Measurements from ENCODE around the gene ADAMTS13.

The ADAMTS13 gene

DNA sequence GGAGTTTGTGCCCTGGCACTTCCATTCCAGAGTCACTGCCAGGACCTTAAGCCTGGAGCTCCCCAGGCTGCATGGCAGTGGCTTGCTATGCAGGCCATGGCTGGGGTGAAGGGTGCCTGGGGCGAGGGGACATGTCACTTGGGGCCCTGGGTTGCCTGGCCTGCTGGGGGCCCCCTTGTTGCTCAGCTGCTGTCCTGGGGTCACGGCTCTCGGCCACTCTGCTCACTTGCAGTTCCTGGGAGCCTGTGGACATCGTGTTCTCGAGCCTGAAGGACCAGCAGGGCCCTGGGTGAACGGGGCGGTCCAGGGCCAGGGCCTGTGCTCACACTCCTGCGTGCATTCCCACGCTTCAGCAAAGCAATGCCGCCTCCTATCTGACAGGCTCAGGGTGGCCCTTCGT is 71.3 kb downstream of the ADAMTS13 start:
- no peak for DNase-seq

- DNase-seq = no peak
These were observed 71.8 kb downstream of the ADAMTS13 start for GRCh38 chr9:133493845-133494540.

GRCh38 chr9:133494636-133495326 is 72.6 kb downstream of the ADAMTS13 start:
- DNase-seq = no peak

DNA sequence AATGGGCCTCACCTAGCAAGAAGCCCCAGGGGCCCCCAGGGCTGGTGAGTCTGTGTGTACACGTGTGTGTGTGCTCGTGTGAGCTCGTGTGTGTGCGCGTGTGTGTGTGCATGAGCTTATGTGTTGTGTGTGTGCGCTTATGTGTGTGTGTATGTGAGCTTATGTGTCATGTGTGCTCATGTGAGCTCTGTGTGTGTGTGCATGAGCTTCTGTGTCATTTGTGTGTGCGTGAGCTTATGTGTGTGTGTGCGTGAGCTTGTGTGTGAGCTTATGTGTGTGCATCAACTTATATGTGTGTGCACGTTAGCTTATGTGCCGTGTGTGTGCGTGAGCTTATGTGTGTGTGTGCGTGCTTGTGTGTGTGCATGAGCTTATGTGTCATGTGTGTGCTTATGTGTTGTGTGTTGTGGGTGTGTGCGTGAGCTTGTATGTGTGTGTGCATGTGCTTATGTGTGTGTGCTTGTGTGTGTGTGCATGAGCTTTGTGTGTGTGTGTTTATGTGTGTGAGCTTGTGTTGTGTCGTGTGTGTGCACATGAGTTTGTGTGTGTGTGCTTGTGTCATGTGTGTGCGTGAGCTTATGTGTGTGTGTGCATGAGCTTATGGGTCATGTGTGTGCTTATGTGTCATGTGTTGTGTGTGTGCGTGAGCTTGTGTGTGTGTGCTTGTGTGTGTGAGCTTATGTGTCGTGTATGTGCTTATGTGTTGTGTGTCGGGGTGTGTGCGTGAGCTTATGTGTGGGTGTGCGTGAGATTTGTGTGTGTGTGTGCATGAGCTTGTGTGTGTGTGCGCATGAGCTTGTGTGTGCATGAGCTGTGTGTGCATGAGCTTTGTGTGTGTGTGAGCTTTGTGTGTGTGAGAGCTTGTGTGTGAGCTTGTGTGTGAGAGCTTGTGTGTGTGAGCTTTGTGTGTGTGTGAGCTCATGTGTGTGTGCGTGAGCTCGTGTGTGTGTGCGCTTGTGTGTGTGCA is 73.4 kb downstream of the ADAMTS13 start:
- no peak for DNase-seq

GRCh38 chr9:133496861-133497842 is 75.0 kb downstream of the ADAMTS13 start:
- no peak for DNase-seq

DNA sequence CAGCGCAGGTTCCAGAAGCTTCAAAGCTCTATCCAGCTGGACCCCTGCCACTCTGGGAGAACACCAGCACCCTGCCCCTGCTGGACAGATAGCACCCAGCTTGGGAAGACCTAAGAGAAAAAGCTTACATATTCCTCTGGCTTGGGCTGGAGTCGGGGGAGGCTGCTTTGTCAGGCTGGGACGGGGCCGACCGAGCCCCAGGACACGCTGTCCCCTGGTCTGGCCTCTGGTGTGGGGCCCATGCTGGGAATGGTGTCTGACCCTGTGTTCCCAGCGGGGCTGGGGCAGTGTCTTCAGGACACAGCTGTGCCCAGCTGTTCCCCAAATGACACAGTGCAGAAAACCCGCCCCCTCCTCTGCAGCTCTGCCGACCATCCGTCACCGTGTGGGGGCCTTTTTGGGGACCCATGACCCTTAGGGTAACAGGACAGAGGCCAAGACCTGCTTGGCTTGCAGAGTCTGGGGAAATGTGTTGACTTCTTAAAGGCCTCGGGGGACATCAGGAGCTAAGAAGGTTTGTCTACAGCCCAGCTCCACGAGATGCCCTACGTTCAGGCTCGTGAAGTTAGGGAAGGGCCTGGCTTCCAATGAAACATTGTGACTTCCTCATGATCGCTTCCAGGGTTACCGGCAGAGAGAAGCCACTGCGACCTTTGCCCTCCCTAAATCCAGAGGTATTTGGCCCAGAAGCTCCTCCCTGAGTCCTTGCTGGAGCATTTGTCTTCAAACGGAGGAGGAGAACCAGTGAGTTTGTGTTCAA is 77.1 kb downstream of the ADAMTS13 start:
- no peak for DNase-seq

DNA sequence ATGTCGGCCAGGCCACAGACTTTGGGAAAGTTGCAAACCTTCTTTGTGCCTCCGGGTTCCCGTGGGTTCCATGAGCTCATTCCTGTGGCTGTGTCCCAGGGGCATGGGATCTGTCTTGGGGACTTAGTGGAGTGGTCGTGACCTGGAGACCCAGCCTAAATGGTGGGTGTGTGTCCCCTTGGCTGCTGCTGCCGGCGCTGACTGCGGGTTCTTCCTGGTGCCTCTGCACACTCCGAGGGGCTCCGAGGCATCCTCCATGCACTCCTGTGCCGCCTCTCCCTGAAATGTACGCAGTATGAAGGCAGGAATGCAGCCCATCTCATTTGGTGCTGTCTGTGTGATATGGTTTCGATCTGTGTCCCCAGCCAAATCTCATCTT is 77.7 kb downstream of the ADAMTS13 start:
- DNase-seq = no peak

DNA sequence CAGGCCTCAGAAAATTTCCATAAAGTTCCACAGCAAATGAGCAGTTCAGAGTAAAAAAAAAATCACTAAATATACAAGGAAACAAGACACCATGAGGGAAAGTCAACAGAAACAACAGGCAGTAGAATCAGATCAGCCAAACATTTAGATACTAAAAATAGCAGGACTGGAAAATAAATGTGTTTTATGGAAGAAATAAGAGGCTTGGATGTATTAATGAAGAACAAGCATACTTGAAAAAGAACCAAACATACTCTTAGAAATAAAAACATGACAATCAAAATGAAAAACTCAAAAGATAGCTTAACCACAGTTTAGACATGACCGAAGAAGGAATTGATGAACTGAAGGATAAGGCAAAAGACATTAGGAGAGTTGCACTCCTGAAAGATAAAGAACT is 79.9 kb downstream of the ADAMTS13 start:
- no peak for DNase-seq

DNA sequence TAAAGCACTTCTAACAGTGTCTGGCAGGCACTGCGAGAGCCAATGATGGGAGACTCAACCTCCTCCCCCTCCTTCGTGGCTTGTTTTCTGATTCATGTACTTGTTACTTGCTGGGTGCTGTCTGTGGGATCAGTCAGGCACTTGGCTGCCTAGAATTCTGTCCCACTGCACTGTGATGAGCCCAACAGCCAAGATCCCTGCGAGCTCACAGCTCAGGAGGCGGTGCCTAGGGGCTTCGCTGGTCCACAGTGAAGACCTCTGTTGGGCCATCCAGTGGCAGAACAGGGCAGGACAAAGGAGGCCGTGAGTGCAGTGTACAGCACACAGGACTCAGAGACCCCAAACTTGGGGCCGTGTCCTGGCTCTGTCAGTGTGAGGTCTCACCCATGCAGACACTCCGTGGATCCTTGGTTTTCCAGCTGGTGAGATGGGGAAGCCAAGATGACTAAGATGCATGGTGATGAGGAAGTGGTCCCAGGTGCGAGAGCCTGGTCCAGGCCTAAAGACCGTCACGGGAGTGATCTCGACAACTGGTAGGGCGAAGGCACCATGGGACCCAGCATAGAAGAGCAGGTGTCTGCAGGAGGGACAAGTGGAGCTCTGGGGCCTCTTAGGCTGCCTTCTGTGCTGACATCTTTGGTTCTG is 83.1 kb downstream of the ADAMTS13 start:
- DNase-seq = no peak

DNA sequence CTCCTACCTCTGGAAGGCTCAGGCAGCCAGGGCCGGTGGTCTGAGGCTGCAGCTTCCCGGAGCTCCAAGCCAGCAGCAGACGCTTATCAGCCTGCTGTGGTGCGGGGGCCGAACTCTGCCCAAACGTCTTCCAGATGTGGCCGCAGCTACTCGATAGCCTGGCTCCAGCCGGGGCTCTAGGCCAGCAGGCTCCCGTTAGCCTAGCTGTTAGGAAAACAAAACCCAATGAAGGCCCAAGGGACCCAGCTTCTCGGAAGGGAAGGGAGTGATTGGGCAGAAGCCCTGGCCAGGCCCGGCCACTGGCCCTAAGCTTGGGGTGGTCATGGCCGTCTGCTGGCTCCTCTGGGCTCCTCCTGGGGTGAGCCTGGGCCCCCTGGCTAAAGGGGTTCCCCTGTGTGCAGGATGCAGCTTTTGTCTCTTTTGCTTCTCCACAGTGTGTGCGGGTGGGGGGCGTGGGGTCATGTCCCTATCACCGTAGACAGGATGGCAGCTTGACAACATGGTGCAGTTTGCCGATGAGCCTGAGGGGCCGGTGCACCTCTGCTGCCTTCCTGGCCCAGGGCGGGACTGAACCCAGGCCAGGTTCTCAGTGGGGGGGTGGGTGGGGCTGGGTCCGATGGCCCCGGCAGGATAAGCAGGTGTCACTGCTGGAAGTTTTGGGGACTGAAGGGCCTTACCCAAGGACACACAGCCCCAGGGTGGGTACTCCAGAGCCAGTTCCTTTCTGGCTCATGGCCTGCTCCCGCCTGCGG is 83.9 kb downstream of the ADAMTS13 start:
- DNase-seq = no peak

- no peak for DNase-seq
These were observed 84.5 kb downstream of the ADAMTS13 start for GRCh38 chr9:133506653-133507038.

DNA sequence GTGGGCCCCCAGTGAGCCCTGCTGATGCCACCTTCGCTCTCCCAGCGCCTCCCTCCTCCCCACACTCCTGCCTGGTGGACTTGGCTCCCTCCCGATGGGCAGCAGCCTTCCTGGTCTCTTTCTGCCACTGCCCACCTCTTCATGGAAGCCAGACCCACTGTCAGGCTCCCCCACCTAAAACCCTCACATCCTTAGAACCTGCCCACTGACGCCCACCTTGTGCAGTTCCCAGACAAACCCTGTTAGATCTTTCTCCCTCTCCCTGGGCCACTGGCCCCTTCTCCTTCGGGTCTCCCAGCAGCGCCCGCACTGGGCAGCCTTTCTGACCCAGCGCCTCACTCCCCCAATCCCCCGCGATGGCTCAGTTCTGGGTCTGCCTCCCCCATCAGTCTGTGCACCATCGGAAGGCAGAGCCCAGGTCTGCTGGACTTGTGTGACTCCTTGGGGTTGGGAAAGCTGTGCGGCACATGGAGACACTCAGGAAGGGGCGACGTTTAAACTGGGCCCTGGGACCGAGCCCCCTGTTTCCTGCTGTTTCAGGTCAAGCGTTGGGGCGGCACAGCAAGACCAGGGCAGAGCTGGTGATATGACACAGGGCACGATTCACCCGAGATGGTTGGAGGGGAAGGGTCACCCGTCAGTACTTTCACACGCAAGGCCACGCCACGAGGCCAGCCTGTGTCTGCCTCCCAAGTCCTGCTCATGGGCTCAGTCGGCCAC is 85.2 kb downstream of the ADAMTS13 start:
- no peak for DNase-seq

DNA sequence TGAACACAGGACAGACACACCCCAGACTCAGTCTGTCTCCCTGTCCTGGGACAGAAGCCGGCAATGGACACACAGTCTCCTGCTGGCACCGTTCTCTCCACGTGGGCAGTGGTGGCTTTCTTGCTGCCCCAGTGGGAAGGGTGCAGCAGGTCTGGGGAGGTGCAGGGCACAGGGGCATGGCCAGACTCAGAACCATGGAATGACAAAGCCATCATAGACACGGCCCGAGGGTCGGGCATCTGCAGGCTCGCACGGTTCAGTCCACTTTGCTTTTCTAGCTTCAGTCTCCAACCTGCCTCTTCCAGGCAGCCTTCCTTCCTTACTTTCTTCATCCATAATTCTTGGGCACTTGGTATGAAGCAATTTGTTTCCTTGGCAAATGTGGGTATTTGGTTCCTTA is 85.9 kb downstream of the ADAMTS13 start:
- DNase-seq = no peak

Measured in COR-L47 (cell line).